ENCODE results near the gene SHF.
"Not testable (repeated sequence)": the region's sequence is repeated elsewhere in the genome, so short reads cannot be mapped to it uniquely, and the experiment has no call there.

SHF gene

DNA sequence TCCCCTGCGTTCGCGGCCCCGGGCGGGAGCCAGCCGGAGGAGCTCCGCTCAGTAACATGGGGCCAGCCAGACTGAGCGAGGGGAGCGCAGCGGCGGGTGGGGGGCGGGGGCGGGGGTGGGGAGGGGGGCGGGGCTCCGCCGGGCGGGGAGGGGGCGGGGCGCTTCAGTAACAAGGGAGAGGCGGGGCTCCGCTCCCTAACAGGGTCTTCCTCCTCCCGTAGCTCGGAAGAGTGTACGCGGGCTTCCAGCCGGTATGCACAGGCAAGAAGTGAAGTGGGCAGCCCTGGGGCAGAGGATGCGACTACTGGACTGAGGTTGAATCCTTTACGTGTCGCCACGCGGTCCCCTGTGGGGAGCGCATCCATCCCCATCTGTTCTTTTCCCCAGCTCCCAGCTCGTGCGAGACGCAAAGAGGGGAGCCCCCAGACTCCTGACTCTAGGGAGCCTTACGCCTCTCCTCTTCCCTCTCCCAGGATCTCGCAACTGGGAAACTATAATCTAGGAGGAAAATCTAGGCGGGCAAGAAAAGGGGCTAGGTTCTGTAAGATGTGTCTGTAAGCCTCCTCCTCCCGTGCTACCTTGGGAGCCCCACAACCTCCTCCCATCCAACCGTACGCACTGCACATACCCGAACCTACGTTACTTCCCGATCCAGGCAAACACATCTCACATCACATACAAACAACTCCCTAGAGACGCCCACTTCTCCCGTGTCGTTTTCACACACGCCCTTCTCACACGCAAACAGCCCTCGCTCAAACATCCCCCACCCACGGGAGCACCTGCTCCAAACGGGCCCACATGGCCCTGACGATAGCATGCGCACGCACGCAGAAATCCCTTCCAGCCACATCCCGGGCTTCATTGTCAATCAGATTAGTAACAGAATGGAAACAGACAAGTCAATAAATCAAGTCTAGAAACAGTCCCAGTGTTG, at the start of gene SHF:
Gene SHF (minus strand): TSS at position 73 of the 937 bp plus-strand sequence. CDS start 15 bp downstream, at position 58.
- DNase-seq (ENCODE audit: low spot score), result peak; percentile 22

DNA sequence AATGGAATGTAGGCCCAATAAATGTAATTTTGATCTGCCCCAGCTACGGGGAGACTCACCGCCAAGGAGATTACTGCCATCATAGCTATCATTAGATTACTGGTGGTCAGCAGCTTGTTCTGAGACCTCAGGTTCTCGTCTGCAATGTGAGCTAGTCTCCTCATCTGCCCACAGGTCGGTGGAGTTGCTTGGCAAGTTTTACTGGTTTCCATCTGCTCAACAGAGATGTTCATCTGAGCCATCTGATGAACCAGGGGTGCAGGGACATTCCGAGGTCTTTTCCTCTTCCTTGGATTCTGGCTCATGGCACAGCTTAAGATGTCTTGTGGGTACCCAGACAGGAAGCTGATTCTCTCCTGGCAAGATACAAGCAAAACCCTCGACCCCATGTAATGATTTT, 49.0 kb upstream of the SHF start:
- DNase-seq (ENCODE audit: low spot score), result not testable (repeated sequence)

- DNase-seq (ENCODE audit: low spot score), result no peak
These were observed 46.9 kb upstream of the SHF start for GRCh38 chr15:45234562-45235235.

- DNase-seq (ENCODE audit: low spot score), result no peak
These were observed 44.2 kb upstream of the SHF start for GRCh38 chr15:45231864-45232562.

DNA sequence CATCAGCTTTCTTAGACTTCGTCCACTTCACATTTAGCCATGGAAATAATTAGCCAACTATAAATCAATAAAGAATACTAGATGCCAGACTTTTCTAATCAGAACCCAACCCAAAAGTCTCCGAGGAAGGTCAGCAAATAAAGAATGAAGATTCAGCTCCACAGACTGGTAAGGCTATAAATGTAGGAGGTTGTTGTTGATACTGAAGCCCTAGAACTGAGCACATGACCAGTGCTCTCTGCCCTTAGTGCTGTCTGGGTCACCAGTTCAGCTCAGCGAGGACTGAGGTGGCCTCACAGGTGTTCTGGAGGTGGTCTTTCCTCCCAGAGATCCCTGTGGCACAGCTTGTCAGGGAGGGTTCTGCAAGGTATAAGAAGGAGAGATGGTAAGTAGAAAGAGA, 43.4 kb upstream of the SHF start:
- DNase-seq (ENCODE audit: low spot score), result no peak

DNA sequence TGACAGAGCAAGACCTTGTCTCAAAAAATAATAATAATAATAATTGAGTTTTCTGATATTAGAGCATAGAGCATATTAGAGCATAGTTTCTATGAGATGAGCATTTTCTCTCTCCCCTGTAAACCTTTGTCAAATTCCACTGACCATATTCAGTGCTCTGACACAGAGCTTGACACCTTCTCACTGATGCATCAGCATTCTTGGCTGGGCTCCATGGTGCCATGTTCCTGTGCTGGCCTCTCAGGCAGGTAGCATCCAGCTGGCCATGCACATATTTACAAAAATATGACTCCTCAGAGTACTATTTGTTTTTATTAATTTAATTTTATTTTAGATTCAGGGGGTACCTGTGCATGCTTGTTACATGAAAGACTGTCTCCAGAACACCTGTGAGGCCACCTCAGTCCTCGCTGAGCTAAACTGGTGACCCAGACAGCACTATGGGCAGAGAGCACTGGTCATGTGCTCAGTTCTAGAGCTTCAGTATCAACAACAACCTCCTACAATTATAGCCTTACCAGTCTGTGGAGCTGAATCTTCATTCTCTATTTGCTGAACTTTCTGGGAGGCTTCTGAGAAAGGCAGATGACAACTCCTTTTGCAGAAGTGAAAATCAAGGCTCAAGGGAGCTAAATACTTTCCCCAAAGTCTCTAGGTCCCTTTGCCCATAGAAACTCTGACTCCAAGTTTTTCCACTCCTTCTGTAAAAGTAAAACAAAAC, 42.6 kb upstream of the SHF start:
- DNase-seq (ENCODE audit: low spot score), result no peak

DNA sequence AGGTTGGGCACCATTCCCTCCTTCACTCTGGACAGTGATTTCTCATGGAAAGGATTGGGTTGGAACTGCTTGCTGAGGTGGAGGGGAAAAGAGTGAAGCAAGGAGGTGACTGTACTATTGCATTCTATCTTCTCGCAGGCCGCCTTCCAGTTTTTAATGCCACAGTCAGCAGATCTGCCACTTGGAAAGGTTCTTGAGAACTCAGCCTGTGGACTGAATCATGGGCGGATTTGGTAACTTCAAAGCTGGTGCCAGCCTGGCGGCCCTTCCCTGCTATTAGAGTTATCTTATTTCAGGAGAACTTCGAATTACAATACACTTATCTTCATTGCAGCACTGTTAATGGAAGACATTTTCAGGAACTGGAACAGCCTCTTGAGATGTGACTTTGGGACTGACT, 41.2 kb upstream of the SHF start:
- DNase-seq (ENCODE audit: low spot score), result no peak

GRCh38 chr15:45225506-45226273, 37.9 kb upstream of the SHF start:
- DNase-seq (ENCODE audit: low spot score), result no peak

- no peak for DNase-seq (ENCODE audit: low spot score)
These were observed 37.0 kb upstream of the SHF start for GRCh38 chr15:45224621-45225217.

- no peak for DNase-seq (ENCODE audit: low spot score)
These were observed 34.2 kb upstream of the SHF start for GRCh38 chr15:45221967-45222366.

DNA sequence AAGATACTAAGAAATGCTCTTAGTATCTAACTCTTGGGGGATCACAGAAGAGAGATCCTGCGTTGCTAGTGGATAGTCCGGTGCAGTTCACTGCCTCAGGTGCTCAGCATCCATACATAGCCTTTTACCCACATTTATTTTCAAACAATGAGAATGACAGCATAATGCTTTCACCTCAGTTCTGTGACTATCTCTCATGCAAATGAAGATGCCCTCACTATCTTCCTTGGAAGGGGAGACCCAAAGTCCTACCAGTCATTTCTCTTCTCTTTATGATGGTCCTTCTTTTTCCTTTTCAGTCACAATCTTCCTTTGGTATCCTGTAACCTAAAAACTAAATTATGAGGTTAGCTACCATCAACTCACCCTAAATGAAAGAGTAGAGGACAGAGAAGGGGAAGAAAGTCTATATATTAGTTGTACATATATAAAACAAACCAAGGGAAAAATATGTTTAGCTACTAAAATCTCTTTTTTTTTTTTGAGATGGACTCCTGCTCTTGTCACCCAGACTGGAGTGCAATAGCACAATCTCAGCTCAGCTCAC, 33.4 kb upstream of the SHF start:
- no peak for DNase-seq (ENCODE audit: low spot score)

DNA sequence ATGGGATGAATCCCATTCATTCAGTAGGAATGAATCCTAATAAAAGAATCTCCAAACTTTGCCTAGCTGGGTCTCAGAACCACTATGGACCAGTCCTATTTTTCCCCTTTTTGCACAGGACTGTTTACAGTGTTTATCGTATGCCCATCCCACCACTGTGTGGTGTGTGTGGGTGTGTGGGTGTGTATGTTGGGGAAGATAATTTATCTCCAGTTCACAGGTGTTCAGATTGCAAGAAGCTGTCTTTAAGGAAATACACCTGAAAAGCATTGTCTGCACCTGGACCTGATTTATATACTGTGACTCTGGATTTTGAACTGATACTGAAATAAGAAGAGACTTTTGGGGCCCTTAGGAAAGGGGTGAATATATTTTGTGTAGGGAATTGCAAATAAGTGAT, 24.7 kb upstream of the SHF start:
- no peak for DNase-seq (ENCODE audit: low spot score)

DNA sequence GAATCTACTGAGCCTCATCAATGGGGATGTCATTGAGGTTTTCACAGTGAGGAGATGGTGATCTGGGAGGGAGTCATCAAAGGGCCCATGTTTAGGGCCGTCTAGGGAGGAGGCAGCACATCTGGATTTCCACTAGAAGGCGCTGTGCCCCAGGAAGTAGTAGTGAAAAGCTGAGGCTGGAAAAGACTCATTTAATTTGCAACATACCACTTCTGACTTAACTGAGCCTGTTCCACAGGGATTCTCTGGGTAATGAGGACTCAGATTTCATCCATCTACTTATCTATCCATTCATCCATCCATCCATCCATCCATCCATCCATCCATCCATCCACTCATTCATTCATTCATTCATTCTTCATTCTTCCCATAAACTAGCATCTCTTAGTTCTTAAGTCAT, 17.4 kb upstream of the SHF start:
- DNase-seq (ENCODE audit: low spot score), result peak; percentile 73

GRCh38 chr15:45203182-45203581, 15.4 kb upstream of the SHF start:
- no peak for DNase-seq (ENCODE audit: low spot score)

GRCh38 chr15:45201869-45202268, 14.1 kb upstream of the SHF start:
- DNase-seq (ENCODE audit: low spot score), result no peak

- DNase-seq (ENCODE audit: low spot score), result no peak
These were observed 13.7 kb upstream of the SHF start for GRCh38 chr15:45201557-45201859.

DNA sequence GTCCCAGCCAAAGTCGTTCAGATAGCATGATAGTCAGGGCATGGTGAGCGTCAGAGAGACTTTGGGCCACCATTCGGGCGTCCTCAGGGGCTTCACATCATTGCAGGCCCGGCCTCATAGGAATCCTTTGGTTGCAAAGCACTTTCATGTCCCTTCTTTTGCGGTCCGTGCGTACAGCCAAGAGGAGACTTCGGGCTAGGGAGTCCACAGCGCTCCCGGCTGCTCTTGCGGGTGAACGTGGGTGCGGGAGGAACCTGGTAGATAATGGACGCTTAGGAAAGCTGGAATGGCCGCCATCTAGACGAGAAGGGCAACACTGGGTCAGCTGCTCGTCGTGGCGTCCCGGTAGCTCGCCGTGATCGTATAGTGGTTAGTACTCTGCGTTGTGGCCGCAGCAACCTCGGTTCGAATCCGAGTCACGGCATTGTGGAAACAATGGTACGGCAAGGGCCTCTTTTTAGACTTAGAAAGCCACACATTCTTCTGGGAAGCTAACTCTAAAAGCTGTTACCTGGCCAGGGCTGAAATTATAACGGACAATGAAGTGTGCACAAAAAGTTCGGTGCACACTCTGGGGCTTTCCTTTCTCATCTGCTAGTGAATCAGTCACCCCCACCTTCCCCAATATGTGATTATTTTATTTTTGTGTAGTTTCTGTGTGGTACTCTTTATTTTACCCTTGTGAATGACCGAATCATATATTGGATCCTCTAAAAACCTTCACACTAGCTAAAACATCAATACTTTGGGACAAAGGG, 13.2 kb upstream of the SHF start:
- DNase-seq (ENCODE audit: low spot score), result peak; percentile 57

DNA sequence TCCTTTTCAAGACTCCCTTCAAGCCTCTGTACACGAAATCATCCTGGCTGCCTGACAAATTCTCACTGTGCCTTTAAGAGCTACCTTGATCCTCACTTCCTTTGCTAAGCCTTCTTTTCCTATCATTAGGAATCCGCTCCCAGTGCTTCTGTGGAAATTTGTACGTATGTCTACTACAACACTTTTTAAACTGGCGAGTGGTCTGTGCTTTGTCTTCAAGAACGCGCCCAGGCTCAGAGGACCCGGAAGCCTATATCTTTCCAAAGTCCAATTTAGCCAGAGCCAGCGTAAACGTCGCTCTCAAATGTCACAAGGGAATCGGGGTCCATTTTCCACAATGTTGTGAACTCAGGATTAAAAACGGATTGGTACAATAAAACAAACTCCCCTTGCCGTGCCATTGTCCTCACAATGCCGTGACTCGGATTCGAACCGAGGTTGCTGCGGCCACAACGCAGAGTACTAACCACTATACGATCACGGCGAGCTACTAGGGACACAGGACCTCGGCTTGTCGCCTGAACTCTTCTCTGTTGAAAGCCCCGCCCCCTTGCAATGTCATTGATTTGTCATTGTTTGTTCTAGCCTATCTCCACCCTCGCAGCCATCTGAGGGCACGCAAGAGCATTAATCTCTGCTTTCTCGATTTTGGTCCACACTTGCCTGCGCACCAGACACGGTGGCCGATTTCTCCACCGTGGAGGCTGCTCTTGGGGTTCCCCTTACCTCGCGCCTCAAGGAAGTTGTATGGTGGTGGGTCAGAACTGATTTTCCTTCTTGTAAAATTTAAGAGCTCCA, 12.4 kb upstream of the SHF start:
- peak; percentile 83 for DNase-seq (ENCODE audit: low spot score)

GRCh38 chr15:45199136-45199810, 11.5 kb upstream of the SHF start:
- no peak for DNase-seq (ENCODE audit: low spot score)
